PFSK-1 (cell line): ENCODE data around the gene ATF5.

Experiments used
- REST ChIP-seq, 2 experiments: IDR thresholded peaks; 2 replicates each; pipeline versions ENCODE4 v1.6.1 to v1.8.0; 2011 to 2012; ENCODE audit warnings: low read depth in 2 of 2, low read length in 2 of 2, control low read depth in 1 of 2, inconsistent platforms in 1 of 2, mild to moderate bottlenecking in 1 of 2, moderate library complexity in 1 of 2; ENCODE audit not compliant: insufficient read depth in 1 of 2
- SIN3A ChIP-seq: IDR thresholded peaks from 2 replicates; pipeline ENCODE4 v1.6.1; 2012; ENCODE audit warnings: mild to moderate bottlenecking, low read length, moderate library complexity, borderline replicate concordance; ENCODE audit not compliant: insufficient read depth

GRCh38 chr19:49954933-49955332, 25.9 kb downstream of the ATF5 start:
- TF ChIP-seq SIN3A: no peak
- TF ChIP-seq REST (IDR thresholded peaks at IDR 0.05; ENCODE audit: insufficient read depth in 1 of 2, low read depth in 2 of 2, low read length in 2 of 2): no peak
